Right lobe of liver (tissue), 6 donors: ENCODE results near the gene ADAM23. TPM values are rescaled to one million over a fixed set of nuclear protein-coding genes. Genes with fewer than 3 reads are reported as not detected.

Experiments
- ATAC-seq, 4 donors: fragments of 200-7000 bp; cut with Tn5 transposase; one replicate each; pipeline ENCODE4 v1.9.1; 2020; ENCODE audit warnings: mild to moderate bottlenecking in 4 of 4, moderate library complexity in 4 of 4
- DNase-seq, 3 donors: peaks; one replicate each; pipeline ENCODE4 v3.0.0-alpha.2; 2020
- H3K27ac ChIP-seq, 3 donors: fragments of 200-600 bp; one replicate each; pipeline ENCODE4 v1.8.0; 2022
- H3K27me3 ChIP-seq, 2 donors: fragments of 200-600 bp; one replicate each; pipeline ENCODE4 v1.8.0; 2022
- H3K36me3 ChIP-seq, 4 donors: fragments of 200-600 bp; sonication (generic) in 1 of 4; one replicate each; pipeline versions ENCODE4 v1.5.1 to v1.8.0; 2017 to 2022; ENCODE audit warnings: control low read depth in 1 of 4
- H3K4me1 ChIP-seq, 4 donors: fragments of 200-600 bp; sonication (generic) in 1 of 4; one replicate each; pipeline versions ENCODE4 v1.5.1 to v1.8.0; 2017 to 2022; ENCODE audit warnings: control low read depth in 1 of 4
- H3K4me3 ChIP-seq, 3 donors: fragments of 200-600 bp; one replicate each; pipeline ENCODE4 v1.8.0; 2022
- H3K9me3 ChIP-seq, 4 donors: fragments of 200-600 bp; sonication (generic) in 1 of 4; one replicate each; pipeline versions ENCODE4 v1.5.1 to v1.8.0; 2017 to 2022; ENCODE audit warnings: control low read depth in 1 of 4
- POLR2A ChIP-seq: fragments of 450-650 bp; IDR thresholded peaks from one replicate; pipeline ENCODE4 v1.6.1; 2017; ENCODE audit warnings: antibody characterized with exemption, mild to moderate bottlenecking
- WGBS: methylation state at CpG from one replicate; pipeline ENCODE4 v1.1.6; 2018; ENCODE audit warnings: low coverage, low lambda C conversion rate; ENCODE audit not compliant: insufficient coverage; ENCODE audit errors: missing lambda C conversion rate; 5-methylcytosine and 5-hydroxymethylcytosine counted together
- intact Hi-C, 2 donors: fragments of 100-400 bp; cut with DNase I; formaldehyde crosslinking; loops; one replicate each; pipeline versions ENCODE4 v1.11.2 to v1.14.1; 2022
- total RNA-seq, 6 experiments: library from RNA; depleted of rRNA in 2 of 6; stranded (reverse); fragments of >200 nt in 2 of 6; fragmentation: NEBNext Ultra II Directional in 3 of 6; extraction: Animal tissue kit (Norgen Biotek cat#: 25700) in 3 of 6; gene quantifications; one replicate each; pipeline versions ENCODE4 v1.1.0 to v1.2.4, GENCODE V29; 2016 to 2023
- TF ChIP-seq, protein P1 (sequence below), 4 donors: fragments of 200-600 bp in 3 of 4; fragments of 450-650 bp in 1 of 4; IDR thresholded peaks; one replicate each; pipeline versions ENCODE4 v1.5.1 to v1.8.0; 2016 to 2022; ENCODE audit warnings: antibody characterized with exemption in 4 of 4, mild to moderate bottlenecking in 2 of 4
- donor health status: DM: no; HTN: yes; CAD: no.
- donor health status: DM: no; HTN: no; CAD: no.
- donor health status: DM: no; HTN: no; CAD: no.
- donor health status: DM: no; HTN: yes; CAD: no.
- donor health status: DM: no; HTN: yes; CAD: no.

Gene ADAM23
- total RNA-seq, 6 experiments from 2014 or later = under 0.01 to 0.26 (median 0.09) TPM; not detected in 2

DNA sequence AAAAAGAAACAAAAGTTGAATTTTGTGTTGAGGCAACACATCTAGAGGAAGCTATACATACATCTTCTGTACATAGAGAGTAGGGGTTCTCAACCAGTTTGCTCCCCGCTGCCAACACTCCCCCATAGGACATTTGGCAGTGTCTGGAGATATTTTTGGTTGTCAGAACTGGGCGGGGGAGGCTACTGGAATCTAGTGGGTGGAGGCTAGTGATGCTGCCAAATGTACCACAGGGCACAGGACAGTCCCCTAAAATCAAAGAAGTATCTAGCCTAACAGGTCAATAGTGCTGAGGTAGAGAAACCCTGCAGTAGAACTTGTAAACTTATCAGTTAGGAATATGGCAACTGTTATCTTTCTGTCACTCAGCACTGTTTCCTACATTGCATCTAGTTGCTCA, 21.3 kb downstream of the ADAM23 start:
- TF ChIP-seq, protein P1, sequence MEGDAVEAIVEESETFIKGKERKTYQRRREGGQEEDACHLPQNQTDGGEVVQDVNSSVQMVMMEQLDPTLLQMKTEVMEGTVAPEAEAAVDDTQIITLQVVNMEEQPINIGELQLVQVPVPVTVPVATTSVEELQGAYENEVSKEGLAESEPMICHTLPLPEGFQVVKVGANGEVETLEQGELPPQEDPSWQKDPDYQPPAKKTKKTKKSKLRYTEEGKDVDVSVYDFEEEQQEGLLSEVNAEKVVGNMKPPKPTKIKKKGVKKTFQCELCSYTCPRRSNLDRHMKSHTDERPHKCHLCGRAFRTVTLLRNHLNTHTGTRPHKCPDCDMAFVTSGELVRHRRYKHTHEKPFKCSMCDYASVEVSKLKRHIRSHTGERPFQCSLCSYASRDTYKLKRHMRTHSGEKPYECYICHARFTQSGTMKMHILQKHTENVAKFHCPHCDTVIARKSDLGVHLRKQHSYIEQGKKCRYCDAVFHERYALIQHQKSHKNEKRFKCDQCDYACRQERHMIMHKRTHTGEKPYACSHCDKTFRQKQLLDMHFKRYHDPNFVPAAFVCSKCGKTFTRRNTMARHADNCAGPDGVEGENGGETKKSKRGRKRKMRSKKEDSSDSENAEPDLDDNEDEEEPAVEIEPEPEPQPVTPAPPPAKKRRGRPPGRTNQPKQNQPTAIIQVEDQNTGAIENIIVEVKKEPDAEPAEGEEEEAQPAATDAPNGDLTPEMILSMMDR (IDR thresholded peaks at IDR 0.05) = no peak
- TF ChIP-seq POLR2A = no peak
- H3K36me3 ChIP-seq = no peaks in the 10 kb centered on the region
- no peaks in the 10 kb centered on the region for H3K27me3 ChIP-seq
- ATAC-seq = no peak
- intact Hi-C loops = no loop called here
- no peak overlapping the region for H3K4me3 ChIP-seq
- no peaks in the 10 kb centered on the region for H3K9me3 ChIP-seq
- H3K27ac ChIP-seq = no peak overlapping the region
- DNase-seq = no peak
- H3K4me1 ChIP-seq = no peaks in the 10 kb centered on the region
- 69% methylated on average over 2 of the region's 2 CpGs for WGBS

DNA sequence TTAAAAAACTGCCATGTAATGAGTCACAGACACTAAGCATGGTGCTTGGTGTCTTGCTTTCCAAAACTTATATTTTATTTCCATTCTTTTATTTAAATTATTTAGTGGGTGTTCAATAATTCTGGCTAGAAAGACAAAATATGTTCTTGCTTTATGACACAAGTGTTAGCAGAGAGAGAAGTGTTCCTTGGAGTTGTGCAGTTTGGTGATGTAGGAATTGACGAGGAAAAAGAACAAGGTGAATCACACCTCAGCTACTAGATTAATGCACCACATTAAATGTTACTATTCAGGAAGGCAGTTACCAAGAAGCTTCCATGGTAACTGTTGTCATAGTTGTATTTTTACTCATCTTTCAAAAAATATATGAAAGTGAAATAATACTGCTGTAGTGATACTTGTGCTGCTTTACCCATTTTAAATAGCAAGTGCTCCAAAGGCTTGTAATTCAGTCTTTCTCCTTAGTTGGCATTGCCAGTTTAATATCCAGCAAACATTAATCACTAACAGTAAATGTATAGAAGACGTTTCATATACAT, 28.3 kb downstream of the ADAM23 start:
- Histone ChIP-seq H3K9me3 (no peaks in the 10 kb centered on the region), H3K4me3 (no peak overlapping the region), H3K27ac (no peak overlapping the region), H3K27me3 (no peaks in the 10 kb centered on the region), H3K4me1 (no peaks in the 10 kb centered on the region), H3K36me3 (no peaks in the 10 kb centered on the region)
- intact Hi-C loops = no loop called here
- 48% methylated on average over 2 of the region's 2 CpGs for WGBS
- TF ChIP-seq, protein P1 (IDR thresholded peaks at IDR 0.05) = no peak
- TF ChIP-seq POLR2A = no peak
- DNase-seq (no peak), ATAC-seq (no peak)

DNA sequence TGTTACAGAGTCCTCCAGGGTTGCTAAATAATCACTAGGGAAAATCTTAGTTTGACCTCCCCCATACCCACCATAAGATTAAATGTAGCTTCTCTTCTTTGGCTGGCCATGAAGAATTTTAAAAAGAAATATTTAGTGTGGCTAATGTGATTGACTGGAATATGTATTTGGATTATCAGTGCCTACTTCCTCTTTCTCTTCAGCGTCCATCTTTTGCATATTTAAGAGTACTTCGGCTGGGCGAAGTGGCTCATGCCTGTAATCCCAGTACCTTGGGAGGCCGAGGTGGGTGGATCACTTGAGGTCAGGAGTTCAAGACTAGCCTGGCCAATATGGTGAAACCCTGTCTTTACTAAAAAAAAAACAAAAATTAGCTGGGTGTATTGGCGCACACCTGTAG, 28.8 kb downstream of the ADAM23 start:
- no peak overlapping the region for H3K4me3 ChIP-seq
- H3K4me1 ChIP-seq = no peaks in the 10 kb centered on the region
- H3K27me3 ChIP-seq = no peaks in the 10 kb centered on the region
- no peaks in the 10 kb centered on the region for H3K36me3 ChIP-seq
- WGBS = 65% methylated on average over 5 of the region's 5 CpGs
- ATAC-seq (no peak), DNase-seq (no peak)
- intact Hi-C loops = no loop called here
- no peaks in the 10 kb centered on the region for H3K9me3 ChIP-seq
- TF ChIP-seq, protein P1 (IDR thresholded peaks at IDR 0.05) = no peak
- no peak for TF ChIP-seq POLR2A
- no peak overlapping the region for H3K27ac ChIP-seq

DNA sequence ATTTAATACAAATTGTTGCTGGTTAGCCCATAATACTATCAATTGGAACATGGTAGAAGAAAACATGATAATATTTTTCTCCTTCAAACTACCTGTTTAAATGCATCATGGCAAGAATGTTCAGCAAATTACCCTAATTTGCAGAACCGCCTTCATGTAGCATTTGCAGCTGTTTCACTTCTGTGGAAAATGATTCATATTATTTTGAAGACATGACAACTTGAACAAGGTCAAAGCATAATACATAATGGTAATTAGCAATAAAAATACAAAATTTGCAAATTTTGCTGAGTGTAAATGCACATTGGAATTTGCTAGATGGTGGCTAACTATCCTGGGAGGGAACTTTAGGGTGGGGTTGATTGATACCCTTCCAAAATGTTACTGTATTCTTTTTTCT, 30.8 kb downstream of the ADAM23 start:
- 93% methylated on average over 1 of the region's 1 CpG for WGBS
- DNase-seq (no peak), ATAC-seq (no peak)
- TF ChIP-seq, protein P1 (IDR thresholded peaks at IDR 0.05) = no peak
- no peak for TF ChIP-seq POLR2A
- no peak overlapping the region for H3K4me3 ChIP-seq
- no peaks in the 10 kb centered on the region for H3K36me3 ChIP-seq
- no peak overlapping the region for H3K27ac ChIP-seq
- H3K4me1 ChIP-seq = no peaks in the 10 kb centered on the region
- no peaks in the 10 kb centered on the region for H3K27me3 ChIP-seq
- intact Hi-C loops = no loop called here
- no peaks in the 10 kb centered on the region for H3K9me3 ChIP-seq

DNA sequence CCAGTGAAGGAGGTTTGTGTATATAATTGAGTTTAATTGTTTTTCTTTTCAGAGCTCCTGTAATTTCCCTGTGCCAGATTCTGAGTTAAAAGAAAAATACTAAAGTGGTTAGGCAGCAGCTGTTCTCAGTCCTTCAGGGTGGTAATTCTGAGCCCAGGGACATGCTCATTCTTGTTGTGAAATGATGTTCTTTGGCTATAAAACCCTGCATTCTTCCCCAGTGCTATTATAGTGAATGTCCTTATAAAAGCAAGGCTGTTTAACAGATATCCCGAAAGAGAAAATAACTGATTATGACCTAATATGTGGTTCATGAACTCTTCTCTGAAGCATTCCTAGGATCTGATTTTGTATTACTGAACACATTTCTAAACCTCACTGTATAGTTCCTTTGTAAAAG, 34.0 kb downstream of the ADAM23 start:
- TF ChIP-seq POLR2A = no peak
- TF ChIP-seq, protein P1 (IDR thresholded peaks at IDR 0.05) = no peak
- intact Hi-C loops = no loop called here
- WGBS = 100% methylated on average over 1 of the region's 1 CpG
- Histone ChIP-seq H3K9me3 (no peaks in the 10 kb centered on the region), H3K27ac (no peak overlapping the region), H3K4me3 (no peak overlapping the region), H3K4me1 (no peaks in the 10 kb centered on the region), H3K36me3 (no peaks in the 10 kb centered on the region), H3K27me3 (no peaks in the 10 kb centered on the region)
- DNase-seq = no peak
- no peak for ATAC-seq
